ENCODE measurements around the gene C11orf54. TPM values are rescaled to one million over a fixed set of nuclear protein-coding genes. Genes with fewer than 3 reads are reported as not detected.

C11orf54 gene
- total RNA-seq, 1 donor from 2014 or later, result 19.7 TPM

- FAIRE-seq (no peak), DNase-seq (ENCODE audit: low read depth) (no peak)
- no peaks in the 10 kb centered on the region for H3K27me3 ChIP-seq (ENCODE audit: control insufficient read depth, insufficient read depth, low read length)
- peaks cover 8% of the 10 kb centered on the region for H3K36me3 ChIP-seq (ENCODE audit: control insufficient read depth, insufficient read depth, low read length)
- no peak for TF ChIP-seq CTCF (IDR thresholded peaks at IDR 0.05; ENCODE audit: insufficient read depth, low read length, severe bottlenecking)
- H3K4me3 ChIP-seq (ENCODE audit: low read depth, low read length), result no peak overlapping the region
Measured at GRCh38 chr11:93761910-93762309, 20.4 kb downstream of the C11orf54 start.

- H3K4me3 ChIP-seq (ENCODE audit: low read depth, low read length), result no peak overlapping the region
- no peak for FAIRE-seq
- no peaks in the 10 kb centered on the region for H3K36me3 ChIP-seq (ENCODE audit: control insufficient read depth, insufficient read depth, low read length)
- no peak for DNase-seq (ENCODE audit: low read depth)
- TF ChIP-seq CTCF (IDR thresholded peaks at IDR 0.05; ENCODE audit: insufficient read depth, low read length, severe bottlenecking), result no peak
- no peaks in the 10 kb centered on the region for H3K27me3 ChIP-seq (ENCODE audit: control insufficient read depth, insufficient read depth, low read length)
Measured at GRCh38 chr11:93765551-93765950, 24.1 kb downstream of the C11orf54 start.

DNA sequence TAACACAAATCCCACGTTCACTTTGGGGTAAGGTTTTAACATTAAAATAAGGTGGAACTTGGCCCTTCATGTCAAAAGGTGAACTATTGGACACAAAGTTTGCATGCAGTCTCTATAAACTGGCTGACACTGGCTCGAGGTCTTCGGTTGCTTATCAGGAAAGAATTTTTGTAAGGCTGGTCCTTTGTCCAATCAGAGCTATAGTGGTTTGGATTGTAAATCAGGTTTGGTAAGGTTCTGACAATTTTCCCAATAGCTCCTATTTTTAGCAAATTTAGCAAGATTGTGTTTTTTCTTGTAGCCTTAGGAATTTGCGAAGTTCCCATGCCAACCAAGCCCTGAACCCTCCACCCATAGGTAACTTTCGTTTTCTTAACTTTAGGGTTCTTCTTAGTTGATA is 25.0 kb downstream of the C11orf54 start:
- TF ChIP-seq CTCF (IDR thresholded peaks at IDR 0.05; ENCODE audit: insufficient read depth, low read length, severe bottlenecking), result no peak
- FAIRE-seq (no peak), DNase-seq (ENCODE audit: low read depth) (peak; percentile 10)
- Histone ChIP-seq H3K36me3 (ENCODE audit: control insufficient read depth, insufficient read depth, low read length) (no peaks in the 10 kb centered on the region), H3K27me3 (ENCODE audit: control insufficient read depth, insufficient read depth, low read length) (no peaks in the 10 kb centered on the region), H3K4me3 (ENCODE audit: low read depth, low read length) (no peak overlapping the region)

GRCh38 chr11:93767018-93767417 is 25.5 kb downstream of the C11orf54 start:
- TF ChIP-seq CTCF (IDR thresholded peaks at IDR 0.05; ENCODE audit: insufficient read depth, low read length, severe bottlenecking), result no peak
- FAIRE-seq (no peak), DNase-seq (ENCODE audit: low read depth) (peak; percentile 35)

DNA sequence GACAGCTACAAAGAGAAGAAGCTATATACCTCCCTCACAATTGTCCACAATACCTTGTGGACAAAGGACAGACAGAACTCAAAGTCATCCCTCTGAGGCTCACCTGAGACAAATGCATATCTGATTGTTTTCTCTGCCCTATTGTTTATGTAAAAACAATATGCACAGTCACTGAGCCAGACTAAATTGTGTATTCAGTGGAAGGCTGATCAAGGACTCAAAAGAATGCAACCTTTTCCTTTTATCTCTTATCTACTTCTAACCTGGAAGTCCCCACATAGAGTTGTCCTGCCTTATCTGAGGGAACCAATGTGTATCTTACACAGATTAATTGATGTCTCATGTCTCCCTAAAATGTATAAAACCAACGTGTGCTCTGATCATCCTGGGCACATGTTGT is 28.7 kb downstream of the C11orf54 start:
- H3K36me3 ChIP-seq (ENCODE audit: control insufficient read depth, insufficient read depth, low read length), result no peaks in the 10 kb centered on the region
- no peak overlapping the region for H3K4me3 ChIP-seq (ENCODE audit: low read depth, low read length)
- no peaks in the 10 kb centered on the region for H3K27me3 ChIP-seq (ENCODE audit: control insufficient read depth, insufficient read depth, low read length)
- FAIRE-seq (no peak), DNase-seq (ENCODE audit: low read depth) (no peak)
- no peak for TF ChIP-seq CTCF (IDR thresholded peaks at IDR 0.05; ENCODE audit: insufficient read depth, low read length, severe bottlenecking)

More at GRCh38 chr11:93767018-93767417, 25.5 kb downstream of the C11orf54 start:
- no peaks in the 10 kb centered on the region for H3K27me3 ChIP-seq (ENCODE audit: control insufficient read depth, insufficient read depth, low read length)
- H3K36me3 ChIP-seq (ENCODE audit: control insufficient read depth, insufficient read depth, low read length), result no peaks in the 10 kb centered on the region
- no peak overlapping the region for H3K4me3 ChIP-seq (ENCODE audit: low read depth, low read length)

- DNase-seq (ENCODE audit: low read depth) (no peak), FAIRE-seq (no peak)
- TF ChIP-seq CTCF (IDR thresholded peaks at IDR 0.05; ENCODE audit: insufficient read depth, low read length, severe bottlenecking), result no peak
- H3K4me3 ChIP-seq (ENCODE audit: low read depth, low read length), result no peak overlapping the region
- H3K36me3 ChIP-seq (ENCODE audit: control insufficient read depth, insufficient read depth, low read length), result no peaks in the 10 kb centered on the region
- no peaks in the 10 kb centered on the region for H3K27me3 ChIP-seq (ENCODE audit: control insufficient read depth, insufficient read depth, low read length)
Measured at GRCh38 chr11:93772123-93772522, 30.7 kb downstream of the C11orf54 start.
